ENCODE results near the gene TBL1X. TPM values are rescaled to one million over a fixed set of nuclear protein-coding genes. Genes with fewer than 3 reads are reported as not detected.

The TBL1X gene
- polyA plus RNA-seq, 3 donors: 24.2 to 27.8 (median 26.9) TPM

DNA sequence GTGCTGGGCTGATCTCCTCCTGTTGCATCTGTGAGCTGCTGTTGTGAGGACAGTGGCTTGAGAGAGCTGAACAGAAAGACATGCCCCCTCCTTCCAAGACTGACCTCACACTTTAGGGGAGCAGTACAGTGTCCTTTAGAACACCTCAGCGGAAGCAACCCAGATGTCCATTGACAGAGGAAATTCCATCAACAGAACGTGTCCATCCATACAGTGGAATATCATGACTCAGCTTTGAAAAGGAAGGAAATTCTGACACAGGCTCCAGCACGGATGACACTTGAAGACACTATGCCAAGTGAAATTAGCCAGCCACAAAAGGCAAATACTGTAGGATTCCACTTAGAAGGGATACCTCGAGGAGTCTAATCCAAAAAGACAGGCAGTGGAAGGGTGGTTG lies 197.3 kb downstream of the TBL1X start:
- DNase-seq: no peak

DNA sequence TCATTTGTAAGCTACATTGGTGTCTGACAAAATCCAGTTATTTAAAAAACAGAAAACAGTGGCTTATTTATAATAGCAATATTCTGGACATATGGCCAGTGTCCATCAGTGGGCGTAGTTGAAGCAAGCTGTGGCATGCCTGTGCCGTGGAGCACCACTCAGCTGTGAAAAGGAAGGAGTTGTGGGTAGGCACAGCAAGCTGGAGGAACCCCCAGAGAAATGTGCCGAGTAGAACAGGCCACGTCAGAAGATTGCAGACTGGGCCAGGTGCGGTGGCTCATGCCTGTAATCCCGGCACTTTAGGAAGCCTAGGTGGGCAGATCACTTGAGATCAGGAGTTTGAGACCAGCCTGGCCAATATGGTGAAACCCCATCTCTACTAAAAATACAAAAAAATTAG lies 198.4 kb downstream of the TBL1X start:
- DNase-seq: no peak

DNA sequence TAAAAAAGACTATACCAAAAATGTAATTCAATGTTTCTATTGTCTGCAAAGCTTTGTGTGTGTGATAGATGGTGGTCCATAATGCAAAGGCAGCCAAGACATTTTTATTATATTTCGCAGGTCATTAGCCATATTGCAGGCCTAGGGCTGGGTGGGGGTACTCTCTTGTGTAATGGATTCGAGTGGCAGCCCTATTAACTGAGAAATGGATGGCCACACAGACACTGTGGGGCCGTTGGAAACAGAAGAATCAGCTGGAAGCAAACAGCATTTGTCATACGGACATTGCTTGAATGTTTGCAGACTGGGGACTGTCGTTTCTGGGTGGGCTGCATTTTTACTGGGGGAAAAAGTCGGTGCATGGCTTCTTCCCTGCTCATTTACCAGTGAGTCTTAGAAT lies 199.4 kb downstream of the TBL1X start:
- no peak for DNase-seq

DNA sequence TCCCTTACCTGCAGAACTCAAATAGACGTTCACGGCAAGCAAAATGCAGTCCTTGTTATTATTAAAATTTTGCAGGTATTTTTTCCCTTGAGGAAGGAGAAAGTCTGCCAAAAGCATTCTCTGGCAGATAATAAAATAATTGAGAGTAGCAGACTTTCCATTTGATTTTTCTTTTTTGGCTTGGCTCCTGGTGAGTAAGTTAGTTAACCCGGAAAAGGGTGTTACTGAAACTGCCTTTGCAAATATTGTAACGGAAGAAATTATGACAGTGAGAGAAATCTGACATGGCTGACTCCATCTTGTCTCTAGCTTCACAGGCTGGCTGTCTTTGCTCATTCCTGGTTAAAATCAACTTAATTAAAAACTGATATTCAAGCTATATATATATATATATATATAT lies 200.3 kb downstream of the TBL1X start:
- no peak for DNase-seq

DNA sequence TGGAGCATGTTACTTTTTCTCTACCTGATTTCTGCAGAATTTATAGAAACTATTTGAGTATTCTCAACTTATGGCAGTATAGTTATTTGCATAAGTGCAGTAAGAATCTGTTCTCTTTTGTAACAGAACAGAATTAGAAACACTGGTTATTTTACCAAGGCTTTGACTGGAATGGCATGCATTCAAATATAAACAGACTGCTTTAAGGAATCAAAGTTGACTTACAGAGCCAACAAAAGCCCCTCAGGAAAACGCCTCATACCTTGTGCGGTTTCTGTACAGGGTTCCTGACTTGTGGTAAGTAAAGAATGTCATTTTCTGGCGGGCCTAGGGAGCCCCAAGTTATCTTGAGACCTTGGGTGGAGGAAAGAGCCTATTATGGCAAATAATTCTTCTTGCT lies 203.7 kb downstream of the TBL1X start:
- no peak for DNase-seq

DNA sequence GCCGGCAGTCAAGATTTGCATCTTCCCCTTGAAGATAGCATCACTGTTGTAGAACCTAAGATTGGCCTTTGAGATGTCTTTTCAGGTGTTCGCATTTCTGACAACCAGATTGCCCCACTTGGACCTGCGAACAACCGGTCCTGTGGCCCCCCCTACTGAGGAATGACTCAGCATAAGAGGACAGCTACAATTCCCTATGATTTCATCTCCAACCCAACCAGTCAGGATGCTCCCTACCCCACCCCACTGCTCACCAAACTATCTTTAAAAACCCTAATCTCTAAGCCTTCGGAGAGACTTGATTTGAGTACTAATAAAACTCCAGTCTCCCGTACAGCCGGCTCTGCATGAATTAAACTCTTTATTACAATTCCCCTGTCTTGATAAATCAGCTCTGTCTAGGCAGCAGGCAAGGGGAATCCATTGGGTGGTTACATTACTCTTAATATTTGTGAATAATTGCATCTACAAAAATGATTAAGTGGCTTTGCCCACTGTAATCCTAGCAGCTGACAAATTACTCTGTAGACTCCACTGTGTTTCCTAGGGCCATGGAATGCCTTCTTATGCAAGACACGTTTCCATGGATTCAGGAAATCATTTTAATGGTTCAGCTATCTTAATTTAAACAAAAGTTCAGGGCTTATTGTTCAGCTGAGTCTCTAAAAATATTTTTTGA lies 205.4 kb downstream of the TBL1X start:
- no peak for DNase-seq

DNA sequence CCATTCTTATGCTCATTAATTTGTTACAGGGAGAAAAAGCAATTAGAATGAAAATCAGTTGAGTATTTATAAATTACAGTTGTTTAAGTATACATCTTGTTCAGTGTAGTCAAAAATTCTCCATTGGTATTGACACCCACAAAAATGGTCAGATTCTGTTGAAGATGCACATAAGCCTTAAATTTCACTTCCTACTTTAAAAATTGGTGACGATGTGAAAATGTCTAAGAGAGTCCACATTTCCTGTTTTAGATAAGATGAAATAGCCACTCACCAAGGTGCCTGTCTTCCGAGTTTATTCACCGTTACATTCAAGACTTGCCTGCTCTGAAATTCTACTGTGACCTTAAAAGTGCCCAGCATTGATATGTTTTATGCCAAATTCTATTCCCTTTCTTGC lies 207.1 kb downstream of the TBL1X start:
- no peak for DNase-seq

DNA sequence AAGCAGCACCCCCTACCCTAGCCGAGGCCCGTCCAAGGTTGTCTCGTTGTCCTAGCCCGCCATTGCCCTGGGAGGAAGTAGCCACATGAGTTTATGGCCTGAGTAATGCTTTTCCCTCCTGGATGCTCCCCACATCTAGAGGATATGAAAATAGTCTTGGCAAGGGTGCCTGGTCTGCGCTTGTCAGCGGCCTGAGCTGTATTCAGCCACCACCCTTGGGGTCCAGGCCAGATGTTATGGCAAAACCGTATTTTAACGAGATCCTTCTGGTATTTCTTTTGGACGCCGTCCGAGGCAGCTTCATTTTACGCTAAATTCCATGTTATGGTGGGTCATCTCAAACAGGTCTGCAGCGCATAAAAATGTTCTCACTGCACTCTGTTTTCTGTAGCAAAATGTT lies 211.4 kb downstream of the TBL1X start:
- DNase-seq: no peak

DNA sequence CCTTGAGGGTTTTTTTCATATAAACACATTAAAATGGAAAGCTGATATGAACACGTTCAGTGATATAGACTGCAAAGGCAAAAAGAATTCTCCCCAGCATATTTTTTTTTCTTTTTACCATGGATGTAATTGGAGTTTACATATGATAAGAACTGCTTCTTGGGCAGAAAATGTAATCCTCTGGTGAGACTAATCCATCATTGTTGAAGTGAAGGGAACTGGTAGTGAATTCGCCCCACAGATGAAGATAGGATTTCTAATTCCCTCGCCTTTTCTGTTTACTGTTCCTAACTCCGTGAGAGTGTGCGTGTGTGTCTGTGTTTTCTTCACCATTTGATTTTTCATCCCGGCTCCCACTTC lies 211.9 kb downstream of the TBL1X start:
- DNase-seq: no peak

DNA sequence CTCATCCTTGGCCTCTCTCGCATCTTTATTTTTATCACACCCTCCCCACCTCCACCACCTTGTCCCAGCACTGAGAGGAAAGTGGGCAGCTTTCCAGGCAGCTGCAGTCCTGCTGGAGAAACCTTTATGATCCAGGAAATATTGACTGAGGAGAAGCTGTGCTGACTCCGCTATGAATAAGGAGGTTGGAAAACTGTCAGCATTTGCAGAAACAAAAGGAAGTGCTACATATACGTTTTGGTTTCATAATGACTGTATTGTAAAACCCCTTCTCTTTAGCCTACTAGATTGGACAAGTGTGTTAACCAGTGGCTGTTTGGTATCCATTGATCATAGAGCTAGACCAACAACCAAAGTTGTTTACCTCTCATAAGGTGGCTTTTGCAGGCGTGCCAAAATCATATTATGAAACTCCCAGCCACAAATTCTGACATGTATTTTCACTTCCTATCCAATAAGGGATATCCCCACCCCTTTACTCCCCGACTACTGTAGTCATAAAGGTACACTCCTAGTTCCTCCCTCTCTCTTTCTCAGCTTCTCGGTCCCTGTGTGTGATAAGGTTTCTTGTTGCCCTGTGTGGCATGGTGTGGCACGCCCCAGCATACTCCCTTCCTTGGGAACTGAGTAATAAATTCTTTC lies 212.4 kb downstream of the TBL1X start:
- no peak for DNase-seq

DNA sequence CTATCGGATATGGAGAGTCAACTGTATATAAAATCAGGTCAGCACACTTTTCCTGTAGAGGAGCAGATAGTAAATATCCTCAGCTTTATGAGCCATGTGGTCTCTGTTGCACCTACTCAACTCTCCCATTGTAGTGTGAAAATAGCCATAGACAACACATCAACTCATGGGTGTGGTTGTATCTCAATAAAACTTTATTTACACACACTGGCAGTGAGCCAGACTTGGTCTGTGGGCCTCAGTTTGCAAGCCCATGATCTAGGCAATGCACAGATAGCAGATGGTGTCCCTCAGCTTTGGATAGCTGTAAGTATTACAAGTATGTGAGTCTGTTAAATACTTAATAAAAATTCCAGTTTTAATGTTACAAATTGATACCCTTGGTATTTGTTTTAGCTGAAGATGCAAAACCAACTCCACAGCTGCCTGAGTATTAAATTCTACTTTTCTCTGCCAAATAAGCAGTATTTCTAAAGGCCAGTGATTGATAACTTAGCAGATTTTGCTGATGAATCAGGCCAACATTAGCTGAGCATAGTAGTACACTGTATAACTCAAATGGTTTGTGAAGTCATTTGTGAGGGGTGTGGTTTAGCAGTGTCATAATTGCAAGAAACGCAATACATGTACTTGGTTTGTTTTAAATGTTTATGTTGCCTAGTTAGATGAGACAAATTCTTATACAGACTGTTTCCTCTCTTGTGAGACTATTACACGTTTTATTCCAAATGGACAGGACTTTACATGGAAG lies 213.5 kb downstream of the TBL1X start:
- no peak for DNase-seq

DNA sequence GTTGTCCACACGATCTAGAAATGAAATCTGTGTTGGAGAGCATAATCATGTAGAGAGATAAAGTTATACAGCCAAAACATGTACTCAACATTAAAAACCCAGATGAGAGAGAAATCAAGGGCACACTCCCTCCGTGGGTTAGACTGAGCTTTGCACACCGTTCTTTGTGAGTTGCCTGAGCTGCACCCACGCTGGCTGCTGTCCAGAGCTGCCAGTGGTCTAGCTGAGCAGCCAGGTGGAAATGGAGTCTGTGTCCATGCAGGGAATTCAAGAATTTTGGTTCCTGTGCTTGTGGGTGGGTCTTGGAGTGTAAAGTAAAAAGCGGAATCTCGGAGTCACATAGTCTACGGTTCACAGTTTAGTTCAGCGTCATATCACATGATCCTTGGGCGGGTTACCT lies 216.2 kb downstream of the TBL1X start:
- no peak for DNase-seq

DNA sequence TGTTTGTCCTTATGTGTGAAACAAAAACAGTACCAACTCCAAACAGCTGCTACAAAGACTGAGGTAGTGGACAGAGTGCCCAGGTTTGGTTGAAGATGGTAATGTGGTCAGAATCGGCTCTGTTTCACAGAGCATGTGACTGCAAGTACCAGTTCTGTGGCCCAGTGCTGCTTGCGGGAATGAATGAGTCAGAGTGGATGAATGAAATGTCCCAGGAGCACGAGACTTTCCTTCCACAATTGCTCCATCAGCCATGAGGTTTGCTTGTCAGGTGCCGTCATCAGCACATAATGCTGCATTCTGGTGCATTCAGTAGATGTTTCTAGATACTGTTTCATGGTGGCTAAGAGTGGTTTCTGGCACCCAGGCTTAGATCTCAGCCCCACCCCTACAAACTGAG lies 216.6 kb downstream of the TBL1X start:
- DNase-seq: no peak

DNA sequence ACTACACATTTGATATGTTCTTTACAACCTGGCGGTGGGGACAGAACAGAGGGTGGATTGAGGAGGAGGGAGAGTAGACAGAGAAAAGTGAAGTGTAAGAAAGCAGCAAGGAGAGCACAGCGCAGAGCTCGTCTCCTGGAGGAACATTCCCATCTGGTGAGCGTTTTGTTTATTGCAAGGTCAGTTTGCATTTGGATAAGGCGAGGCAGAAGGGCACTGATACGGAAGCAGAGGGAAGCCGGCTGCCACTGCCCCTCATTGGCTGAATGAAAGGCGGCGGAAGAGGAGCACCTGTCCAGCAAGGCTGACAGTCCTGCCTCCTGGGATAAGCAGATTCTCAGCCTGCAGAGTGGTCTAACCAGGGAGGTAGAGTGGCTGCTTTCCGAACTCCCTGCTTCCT lies 217.6 kb downstream of the TBL1X start:
- no peak for DNase-seq

DNA sequence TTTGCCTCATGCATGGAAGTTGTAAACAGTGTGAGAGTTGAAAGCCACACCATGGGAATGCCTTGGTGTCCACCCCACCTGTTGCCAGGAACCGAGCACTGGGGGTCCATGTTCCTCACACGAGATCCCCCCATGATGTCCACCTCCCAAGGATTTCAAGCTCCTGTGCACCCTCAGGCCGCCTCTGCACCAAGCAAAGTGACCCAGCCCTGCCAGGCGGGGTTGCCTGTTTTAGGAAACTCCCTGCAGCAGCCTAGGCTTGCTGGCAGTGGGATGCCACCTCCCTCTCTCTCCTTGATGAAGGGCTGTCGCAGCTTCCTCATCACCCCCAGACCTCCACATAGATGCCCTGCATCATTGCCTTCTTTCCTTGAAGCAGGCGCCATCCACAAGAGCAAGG lies 218.0 kb downstream of the TBL1X start:
- no peak for DNase-seq

DNA sequence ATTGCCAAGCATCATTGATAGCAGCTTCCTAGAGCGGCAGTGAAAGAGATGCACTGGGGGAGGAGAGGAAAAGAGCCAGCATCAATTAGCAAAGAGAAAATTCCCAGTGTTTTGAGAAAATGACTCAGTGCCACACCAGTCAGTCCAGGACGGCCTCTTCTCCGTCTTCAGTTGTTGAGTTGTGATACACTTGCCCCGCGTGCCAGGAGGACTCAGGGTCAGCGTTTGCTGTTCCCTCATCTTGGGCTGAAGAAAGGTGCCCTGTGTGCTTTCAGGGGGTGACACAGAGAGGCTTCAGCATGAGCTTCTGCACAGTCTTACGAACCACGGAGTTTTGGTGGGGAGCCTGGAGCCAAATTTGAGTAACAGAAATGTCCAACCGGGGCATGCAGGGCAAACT lies 218.5 kb downstream of the TBL1X start:
- DNase-seq: no peak

DNA sequence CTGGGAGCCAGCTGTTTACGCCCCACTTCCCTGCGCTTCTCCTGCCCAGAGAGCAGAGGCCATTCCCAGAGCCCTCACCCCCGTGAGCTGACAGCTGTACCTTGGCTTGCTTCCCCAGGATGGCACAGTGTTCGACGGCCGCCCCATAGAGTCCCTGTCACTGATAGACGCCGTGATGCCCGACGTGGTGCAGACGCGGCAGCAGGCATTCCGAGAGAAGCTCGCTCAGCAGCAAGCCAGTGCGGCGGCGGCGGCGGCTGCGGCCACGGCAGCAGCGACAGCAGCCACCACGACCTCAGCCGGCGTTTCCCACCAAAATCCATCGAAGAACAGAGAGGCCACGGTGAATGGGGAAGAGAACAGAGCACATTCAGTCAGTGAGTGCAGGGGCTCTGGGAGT lies 223.0 kb downstream of the TBL1X start:
- no peak for DNase-seq

DNA sequence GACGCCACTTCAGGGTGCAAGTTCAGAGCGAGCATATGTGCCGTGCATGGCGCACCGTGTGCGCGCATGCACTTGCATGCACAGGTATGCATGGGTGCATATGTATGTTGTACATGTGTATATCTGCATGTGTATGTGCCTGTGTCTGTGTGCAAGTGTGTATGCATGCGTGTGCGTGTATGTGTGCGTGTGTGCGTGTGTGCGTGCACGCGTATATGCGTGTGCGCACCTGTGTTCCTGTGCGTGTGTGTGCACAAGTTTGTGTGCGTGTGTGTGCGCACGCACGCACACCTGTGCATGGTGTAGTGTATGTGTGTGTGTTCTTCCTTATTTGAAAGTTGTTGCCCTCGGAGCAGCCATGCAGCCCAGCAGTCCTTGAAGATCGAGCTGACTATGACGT lies 224.0 kb downstream of the TBL1X start:
- DNase-seq: no peak

DNA sequence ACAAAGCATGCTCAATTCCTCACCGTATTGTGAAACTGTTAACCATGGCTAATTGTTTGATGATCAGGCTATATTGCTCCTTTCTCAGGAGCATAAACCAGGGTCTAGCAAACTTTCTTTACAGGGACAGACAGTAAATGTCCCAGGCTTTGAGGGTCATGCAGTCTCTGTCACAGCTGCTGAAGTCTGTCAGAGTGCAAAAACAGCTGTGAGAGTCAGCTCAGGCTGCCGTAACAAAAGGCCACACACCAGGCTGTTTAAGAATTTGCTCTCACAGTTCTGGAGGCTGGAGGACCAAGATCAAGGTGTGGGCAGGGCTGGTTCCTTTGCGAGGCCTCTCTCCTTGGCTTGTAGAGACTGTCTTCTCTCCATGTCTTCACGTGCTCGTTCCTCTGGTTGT lies 225.2 kb downstream of the TBL1X start:
- DNase-seq: no peak

DNA sequence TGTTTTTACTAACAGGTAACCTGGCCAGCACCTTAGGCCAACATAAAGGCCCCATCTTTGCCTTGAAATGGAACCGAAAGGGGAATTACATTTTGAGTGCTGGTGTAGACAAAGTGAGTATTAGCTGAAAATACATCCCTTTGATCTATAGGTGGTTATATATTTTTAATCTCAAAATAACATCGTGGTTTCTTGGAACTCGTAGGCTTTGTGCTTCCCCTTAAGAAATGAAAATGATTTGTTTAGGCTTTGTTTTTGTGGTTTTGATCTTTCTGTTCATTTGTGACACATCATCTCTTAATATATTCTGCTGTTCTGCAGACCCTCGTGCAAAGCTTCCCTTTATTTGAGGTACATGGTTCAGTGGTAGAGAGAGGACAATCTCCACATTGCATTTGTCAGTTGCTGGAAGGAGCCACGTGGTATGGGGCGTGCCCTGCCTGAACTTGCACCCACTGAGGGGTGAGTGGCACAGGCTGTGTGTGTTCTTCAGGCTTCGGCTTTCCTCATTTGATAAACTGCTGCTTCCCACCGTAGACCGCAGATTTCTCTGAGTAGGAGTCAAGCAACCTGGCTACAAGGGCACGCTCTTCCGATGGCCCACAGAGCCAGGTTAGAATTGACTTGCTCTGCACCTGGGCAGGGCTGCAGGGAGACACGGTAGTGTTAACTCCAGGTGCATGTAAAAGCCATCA lies 228.6 kb downstream of the TBL1X start:
- no peak for DNase-seq

DNA sequence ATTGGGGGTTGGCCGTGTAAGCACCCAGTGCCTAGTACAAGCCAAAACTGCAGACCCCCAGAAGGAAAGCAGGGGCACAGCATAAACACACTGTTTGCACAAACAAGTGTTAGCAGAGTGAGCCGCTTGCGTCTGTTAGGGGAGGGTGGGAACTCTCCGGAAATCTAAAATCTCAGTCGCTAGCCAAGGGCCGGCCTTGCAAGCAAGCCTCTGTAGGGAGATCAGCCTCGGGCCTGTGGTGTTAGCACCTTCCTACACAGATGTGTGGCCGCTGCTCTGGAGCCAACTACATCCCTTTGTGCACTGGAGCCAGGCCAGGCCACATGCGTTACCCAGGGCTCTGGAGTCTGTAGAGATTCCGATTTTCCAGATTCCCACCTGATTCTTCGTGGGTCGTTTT lies 233.7 kb downstream of the TBL1X start:
- DNase-seq: no peak

DNA sequence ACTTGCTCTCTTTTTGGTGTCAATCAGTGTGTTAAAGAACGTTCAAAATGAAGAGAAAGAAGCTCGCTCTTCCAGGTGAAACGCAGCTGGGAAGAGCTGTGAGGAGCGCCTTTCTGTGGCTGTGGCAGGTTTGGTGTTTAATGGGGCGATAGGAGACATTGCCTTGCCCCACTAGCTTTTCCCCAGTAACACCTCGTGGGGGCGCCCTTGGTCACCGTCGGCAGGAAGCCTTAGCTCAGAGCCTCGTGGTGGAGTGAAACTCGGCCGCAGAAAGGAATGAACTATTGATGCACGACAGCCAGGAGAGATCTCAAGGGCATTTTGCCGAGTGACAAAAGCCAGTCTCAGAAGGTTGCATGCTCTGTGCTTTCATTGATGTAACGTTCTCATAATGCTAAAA lies 235.7 kb downstream of the TBL1X start:
- DNase-seq: no peak

DNA sequence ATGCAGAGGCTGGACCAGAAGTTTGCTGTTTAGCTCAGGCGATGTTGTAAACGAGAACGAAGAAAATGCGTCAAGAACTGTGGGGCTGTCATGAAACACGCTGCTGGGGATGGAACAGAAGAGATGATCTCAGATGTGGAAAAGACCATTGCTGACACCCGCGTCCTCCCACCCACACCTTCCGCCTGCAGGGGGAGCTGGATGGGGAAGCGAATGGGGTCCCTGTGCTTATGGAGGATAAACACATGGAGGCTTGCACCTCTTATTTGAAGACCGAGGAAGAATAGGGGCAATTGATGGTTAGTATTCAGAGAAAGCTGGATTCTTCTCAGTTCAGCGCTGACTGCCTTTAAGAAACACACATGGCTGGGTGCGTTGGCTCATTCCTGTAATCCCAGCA lies 236.9 kb downstream of the TBL1X start:
- no peak for DNase-seq
